T-cell (primary cell): ENCODE data around the gene CRY1. TPM values are rescaled to one million over a fixed set of nuclear protein-coding genes. Genes with fewer than 3 reads are reported as not detected.
A peak's percentile ranks its signal among the peaks of the same experiment; 100 is the strongest.

Source experiments
- ATAC-seq, 4 experiments: fragments of 200-7000 bp in 3 of 4; fragments of 150-1000 bp in 1 of 4; cut with Tn5 transposase; replicated peaks in 1 of 4; 1 replicate in 3 of 4; 2 replicates in 1 of 4; pipeline ENCODE4 v1.10.0; 2021; ENCODE audit warnings: moderate library complexity in 3 of 4, mild to moderate bottlenecking in 2 of 4, moderate number of reproducible peaks in 1 of 4
- CTCF ChIA-PET, 2 donors: fragments of 300-600 bp; sonication (Branson Sonifier 250); formaldehyde crosslinking; loops; one replicate each; lab custom pipeline; 2022; ENCODE audit warnings: antibody characterized with exemption in 2 of 2; lab: Charles Lee
- POLR2A ChIA-PET, 2 donors: fragments of 300-600 bp; sonication (Branson Sonifier 250); formaldehyde crosslinking; loops; one replicate each; lab custom pipeline; 2022; ENCODE audit warnings: antibody characterized with exemption in 2 of 2; lab: Charles Lee
- DNase-seq, 35 experiments: peaks; one replicate each; pipeline versions ENCODE4 v3.0.0 to v3.0.0-alpha.2; 2013 to 2023
- H3K27ac ChIP-seq: one replicate; pipeline ENCODE4 v1.5.1; 2013; ENCODE audit warnings: low read length
- H3K27me3 ChIP-seq, 2 experiments: replicated peaks in 1 of 2; 1 replicate in 1 of 2; 2 replicates in 1 of 2; pipeline versions ENCODE4 v1.6.1 to v1.7.0; 2013; ENCODE audit warnings: low read length in 1 of 2, mixed read lengths in 1 of 2; ENCODE audit not compliant: control insufficient read depth in 2 of 2, insufficient read depth in 2 of 2; ENCODE audit errors: extremely low read depth in 1 of 2
- H3K36me3 ChIP-seq, 2 donors: 1 replicate in 1 of 2; 2 replicates in 1 of 2; pipeline versions ENCODE4 v1.6.1 to v1.7.0; 2013; ENCODE audit warnings: low read length in 1 of 2; ENCODE audit not compliant: control insufficient read depth in 2 of 2, insufficient read depth in 1 of 2; ENCODE audit errors: extremely low read depth in 1 of 2
- H3K4me1 ChIP-seq, 2 experiments: 1 replicate in 1 of 2; 2 replicates in 1 of 2; pipeline versions ENCODE4 v1.6.1 to v1.7.0; 2013; ENCODE audit warnings: low read length in 2 of 2, mixed read lengths in 1 of 2; ENCODE audit not compliant: insufficient read depth in 2 of 2, control insufficient read depth in 1 of 2; ENCODE audit errors: extremely low read depth in 1 of 2
- H3K4me3 ChIP-seq, 2 donors: 1 replicate in 1 of 2; 2 replicates in 1 of 2; pipeline versions ENCODE4 v1.5.1 to v1.7.0; 2013; ENCODE audit warnings: mild to moderate bottlenecking in 2 of 2, low read length in 1 of 2, moderate library complexity in 1 of 2; ENCODE audit not compliant: control insufficient read depth in 1 of 2; ENCODE audit errors: extremely low read depth in 1 of 2
- H3K9me3 ChIP-seq: 2 replicates; pipeline ENCODE4 v1.7.0; 2013
- H3K27ac Mint-ChIP-seq, 2 donors: one replicate each; pipeline ENCODE4 v1.8.0; 2020 to 2021; ENCODE audit warnings: mild to moderate bottlenecking in 2 of 2, mixed read lengths in 2 of 2
- H3K27me3 Mint-ChIP-seq, 2 donors: one replicate each; pipeline ENCODE4 v1.8.0; 2021 to 2022; ENCODE audit warnings: mixed read lengths in 2 of 2
- H3K36me3 Mint-ChIP-seq: one replicate; pipeline ENCODE4 v1.8.0; 2021; ENCODE audit warnings: mixed read lengths
- H3K4me1 Mint-ChIP-seq, 3 donors: one replicate each; pipeline ENCODE4 v1.8.0; 2020 to 2022; ENCODE audit warnings: mixed read lengths in 3 of 3, mild to moderate bottlenecking in 1 of 3
- H3K4me3 Mint-ChIP-seq, 3 donors: one replicate each; pipeline ENCODE4 v1.8.0; 2020 to 2022; ENCODE audit warnings: mild to moderate bottlenecking in 3 of 3, mixed read lengths in 3 of 3, moderate library complexity in 3 of 3
- H3K9me3 Mint-ChIP-seq, 3 donors: one replicate each; pipeline ENCODE4 v1.8.0; 2020 to 2022; ENCODE audit warnings: mixed read lengths in 3 of 3
- WGBS: methylation state at CpG from one replicate; pipeline ENCODE4 v1.1.5; 2013; ENCODE audit warnings: missing lambda C conversion rate; ENCODE audit not compliant: insufficient coverage; 5-methylcytosine and 5-hydroxymethylcytosine counted together
- total RNA-seq, 35 experiments: library from RNA in 6 of 35; stranded (reverse) in 6 of 35; fragments of 120-200 nt in 1 of 35; gene quantifications; one replicate each; pipeline versions ENCODE4 v1.2.1 to v1.2.4 and lab custom pipeline; 2013 to 2026

Gene CRY1
- total RNA-seq, 5 donors from 2014 or later (not counting 1 experiment from before 2014, with no cell fraction given) = 31.4 to 58.1 (median 35.9) TPM

DNA sequence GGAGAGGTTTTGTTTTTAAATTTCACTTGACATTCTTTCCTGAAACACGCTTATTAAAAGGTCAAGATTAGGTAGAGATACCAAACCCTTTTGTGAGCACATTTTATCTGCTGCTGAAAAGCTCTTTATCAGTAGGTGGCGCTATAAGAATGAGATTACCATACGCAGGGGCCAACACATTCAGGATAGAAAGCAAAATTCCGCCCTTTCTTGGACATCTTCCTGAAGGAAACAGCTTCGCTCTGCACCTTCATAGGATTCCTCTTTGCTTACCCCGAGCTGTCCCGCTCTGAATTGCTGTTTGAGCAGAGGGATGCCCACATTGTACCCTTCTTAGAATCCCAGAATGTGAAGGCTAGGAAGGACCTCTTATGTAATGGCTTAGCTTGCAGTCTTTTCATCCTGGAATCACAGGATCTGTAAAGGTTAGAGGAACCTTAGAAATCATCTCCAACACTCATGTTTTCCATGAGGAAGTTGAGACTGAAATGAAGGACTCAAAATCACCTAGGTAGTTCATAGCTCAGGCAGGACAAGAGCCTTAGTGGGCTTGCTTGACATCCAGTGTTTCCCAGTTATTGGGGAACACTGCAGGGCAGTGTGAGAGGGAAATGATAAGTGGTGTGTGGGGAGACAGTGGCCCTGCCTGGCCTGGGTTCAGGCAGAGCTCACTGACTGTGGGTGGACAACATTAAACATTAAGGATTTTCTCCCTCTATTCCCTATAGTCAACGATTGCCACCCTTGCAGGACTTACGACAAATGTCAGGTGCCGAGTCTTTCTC is 38.7 kb upstream of the CRY1 start:
- H3K36me3 ChIP-seq = no peaks in the 10 kb centered on the region
- H3K27ac ChIP-seq = no peak overlapping the region
- Mint-ChIP-seq H3K27ac (no peak overlapping the region), H3K27me3 (no peaks in the 10 kb centered on the region), H3K9me3 (no peaks in the 10 kb centered on the region), H3K4me3 (no peak overlapping the region), H3K36me3 (no peaks in the 10 kb centered on the region), H3K4me1 (peaks cover 0 to 5% (median 4%) of the 10 kb centered on the region in 3 donors)
- ChIA-PET POLR2A (no interaction called here), CTCF (interaction anchor here (0.5 to 6.7 kb wide), 37 partner anchors 9 to 558 kb away, joined by 3 to 90 read pairs (median 4); partner anchors contain the start of gene CRY1 (in 1 of the 2))
- no peaks in the 10 kb centered on the region for H3K27me3 ChIP-seq
- peak in 2 of 4 experiments; percentile 26 to 30 for ATAC-seq
- WGBS = 6% methylated on average over 6 of the region's 10 CpGs
- no peaks in the 10 kb centered on the region for H3K9me3 ChIP-seq
- no peak overlapping the region for H3K4me3 ChIP-seq
- DNase-seq = peak in 9 of 35 experiments; percentile 0 to 70 (median 7)
- H3K4me1 ChIP-seq = peaks cover 0 to 4% of the 10 kb centered on the region in 2 experiments

DNA sequence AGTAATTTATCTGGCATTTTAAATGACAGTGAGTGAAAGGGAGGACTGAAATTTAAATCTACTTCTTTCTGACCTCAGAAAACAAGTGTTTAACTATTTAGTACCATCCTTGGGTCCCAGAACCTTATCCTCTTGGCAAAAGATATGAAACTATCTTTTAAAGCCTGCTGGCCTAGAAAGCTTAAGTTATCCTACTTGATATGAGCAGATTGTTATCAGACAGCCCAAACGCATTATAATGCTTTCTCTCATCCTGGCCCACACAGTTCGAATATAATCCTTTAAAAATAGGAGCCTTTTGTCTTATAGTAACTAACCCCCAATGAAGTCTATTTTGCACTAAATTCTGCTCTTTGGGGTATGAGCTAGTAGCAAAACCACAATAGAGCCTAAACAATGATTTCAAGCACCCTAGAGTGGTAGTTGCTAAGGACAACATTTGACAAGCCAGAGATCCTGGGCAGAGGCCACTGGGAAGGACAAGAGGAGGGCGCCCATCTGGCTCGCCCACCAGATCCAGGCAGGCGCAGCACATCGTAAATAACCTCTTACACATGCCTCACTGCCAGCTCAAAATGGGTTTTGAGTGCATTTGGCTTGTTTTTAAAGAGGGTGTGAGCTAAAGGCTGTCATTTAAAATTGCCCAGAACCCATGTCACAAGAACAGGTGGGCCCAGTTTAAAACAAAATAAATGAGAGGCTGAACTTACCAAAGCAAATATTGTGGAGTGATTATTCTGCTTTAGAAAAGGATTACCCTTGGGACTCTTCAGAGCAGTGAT is 37.7 kb upstream of the CRY1 start:
- ChIA-PET POLR2A (interaction anchor here (0.6 to 0.7 kb wide), 2 partner anchors 150 to 415 kb away, joined by 3 to 5 read pairs; no protein-coding TSS in a partner anchor), CTCF (interaction anchor here (0.6 to 6.7 kb wide), 33 partner anchors 8 to 486 kb away, joined by 3 to 90 read pairs (median 4); no protein-coding TSS in a partner anchor)
- Mint-ChIP-seq H3K4me1 (peaks cover 0 to 5% (median 4%) of the 10 kb centered on the region in 3 donors), H3K27me3 (no peaks in the 10 kb centered on the region), H3K36me3 (no peaks in the 10 kb centered on the region), H3K4me3 (no peak overlapping the region), H3K9me3 (no peaks in the 10 kb centered on the region), H3K27ac (no peak overlapping the region)
- peaks cover 0 to 4% of the 10 kb centered on the region in 2 experiments for H3K4me1 ChIP-seq
- H3K27me3 ChIP-seq = no peaks in the 10 kb centered on the region
- DNase-seq (no peak), ATAC-seq (no peak)
- no peak overlapping the region for H3K4me3 ChIP-seq
- H3K27ac ChIP-seq = no peak overlapping the region
- WGBS = no CpG with 5 or more reads among the region's 6 CpGs
- no peaks in the 10 kb centered on the region for H3K9me3 ChIP-seq
- no peaks in the 10 kb centered on the region for H3K36me3 ChIP-seq

DNA sequence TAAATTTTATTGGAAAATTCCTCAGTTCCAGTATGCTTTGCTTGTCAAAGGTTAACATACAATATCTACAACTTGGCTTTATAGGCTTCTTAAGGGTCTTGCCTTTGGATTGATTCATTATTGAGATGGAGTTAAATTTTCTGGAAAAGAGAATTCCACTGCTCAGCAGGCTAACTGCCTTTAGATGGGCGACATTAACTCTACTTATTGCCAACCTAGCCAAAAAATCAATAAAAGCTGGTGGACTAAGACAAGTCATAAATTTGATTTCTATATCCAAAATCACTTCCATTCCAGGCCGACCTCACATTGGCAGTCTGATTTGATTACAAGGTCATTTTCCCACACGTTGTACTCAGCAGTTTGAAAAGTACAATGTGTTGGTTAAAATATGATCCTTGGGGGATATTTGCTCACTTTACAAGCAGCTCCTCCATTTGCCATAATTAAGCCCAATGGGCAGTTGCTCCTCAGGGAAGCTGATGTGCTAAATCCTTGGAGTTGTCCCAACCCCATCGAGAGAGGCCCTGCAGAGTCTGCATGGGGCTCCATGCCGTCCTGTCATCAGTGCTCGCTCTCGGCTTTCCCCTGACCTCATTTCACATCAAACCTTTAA is 36.1 kb upstream of the CRY1 start:
- no peak for ATAC-seq
- DNase-seq = no peak
- H3K27ac Mint-ChIP-seq = no peak overlapping the region
- H3K4me3 Mint-ChIP-seq = no peak overlapping the region
- Histone ChIP-seq H3K27me3 (no peaks in the 10 kb centered on the region), H3K36me3 (no peaks in the 10 kb centered on the region), H3K27ac (no peak overlapping the region), H3K9me3 (no peaks in the 10 kb centered on the region), H3K4me3 (no peak overlapping the region), H3K4me1 (peaks cover 0 to under 1% of the 10 kb centered on the region in 2 experiments)
- H3K4me1 Mint-ChIP-seq = peaks cover 0 to 2% (median 0%) of the 10 kb centered on the region in 3 donors
- ChIA-PET CTCF (interaction anchor here (1.0 to 6.7 kb wide), 4 partner anchors 14 to 478 kb away, joined by 4 to 90 read pairs (median 8); no protein-coding TSS in a partner anchor), POLR2A (no interaction called here)
- no peaks in the 10 kb centered on the region for H3K36me3 Mint-ChIP-seq
- no peaks in the 10 kb centered on the region for H3K9me3 Mint-ChIP-seq
- H3K27me3 Mint-ChIP-seq = no peaks in the 10 kb centered on the region
- WGBS = 100% methylated on average over 1 of the region's 7 CpGs

DNA sequence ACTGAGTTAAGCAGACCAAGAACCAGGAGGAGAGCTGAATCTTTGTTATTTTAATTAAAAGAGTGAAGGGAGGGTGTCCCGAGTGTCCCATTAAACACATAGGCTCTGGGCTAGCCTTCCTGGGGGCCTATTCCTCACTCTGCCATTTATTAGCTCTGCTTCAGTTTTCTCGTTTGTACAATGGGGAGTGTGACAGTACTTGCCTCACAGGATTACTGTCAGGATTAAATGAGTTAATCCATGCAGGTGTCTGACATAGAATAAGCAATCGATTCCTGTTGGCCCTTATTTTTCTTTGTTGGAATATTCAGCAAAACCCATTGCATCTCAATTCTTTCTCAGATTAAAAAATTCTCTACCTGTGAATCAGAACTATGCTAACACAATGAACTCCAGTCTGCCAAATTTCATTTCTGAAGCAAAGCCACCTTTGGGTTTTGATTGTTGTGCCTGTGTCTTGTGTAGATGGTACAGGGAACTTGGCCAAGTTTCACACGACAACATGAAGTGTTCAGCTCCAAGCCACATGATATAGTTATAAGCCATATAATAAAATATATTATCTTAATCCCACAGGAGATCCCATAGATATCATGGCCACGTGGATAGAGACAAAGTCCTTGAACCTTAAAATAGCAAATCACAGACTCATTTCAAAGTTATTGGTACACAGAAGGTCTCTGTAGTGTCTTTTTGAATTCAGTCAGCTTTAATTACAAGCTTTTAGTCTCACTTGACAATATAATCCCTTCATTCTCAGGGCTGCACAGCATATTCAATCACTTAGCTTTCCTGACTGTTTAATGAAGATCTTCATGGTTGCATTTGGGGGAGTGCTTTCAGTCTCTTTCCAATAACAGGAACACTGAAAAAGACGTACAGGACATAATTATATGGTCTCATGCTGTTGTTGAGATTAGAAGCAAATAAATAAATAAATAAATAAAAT is 34.4 kb upstream of the CRY1 start:
- ChIA-PET CTCF (interaction anchor here (0.5 to 2.3 kb wide), 6 partner anchors 242 to 745 kb away, joined by 3 to 14 read pairs (median 4); no protein-coding TSS in a partner anchor), POLR2A (no interaction called here)
- H3K4me1 Mint-ChIP-seq = no peaks in the 10 kb centered on the region
- no peaks in the 10 kb centered on the region for H3K9me3 Mint-ChIP-seq
- H3K27ac Mint-ChIP-seq = no peak overlapping the region
- no peak for DNase-seq
- H3K4me3 Mint-ChIP-seq = no peak overlapping the region
- H3K27ac ChIP-seq = no peak overlapping the region
- no peaks in the 10 kb centered on the region for H3K4me1 ChIP-seq
- no peak overlapping the region for H3K4me3 ChIP-seq
- H3K9me3 ChIP-seq = no peaks in the 10 kb centered on the region
- no peak for ATAC-seq
- H3K36me3 Mint-ChIP-seq = no peaks in the 10 kb centered on the region
- no peaks in the 10 kb centered on the region for H3K36me3 ChIP-seq
- 80% methylated on average over 1 of the region's 6 CpGs for WGBS
- H3K27me3 Mint-ChIP-seq = peaks cover 4 to 6% of the 10 kb centered on the region in 2 donors
- no peaks in the 10 kb centered on the region for H3K27me3 ChIP-seq

DNA sequence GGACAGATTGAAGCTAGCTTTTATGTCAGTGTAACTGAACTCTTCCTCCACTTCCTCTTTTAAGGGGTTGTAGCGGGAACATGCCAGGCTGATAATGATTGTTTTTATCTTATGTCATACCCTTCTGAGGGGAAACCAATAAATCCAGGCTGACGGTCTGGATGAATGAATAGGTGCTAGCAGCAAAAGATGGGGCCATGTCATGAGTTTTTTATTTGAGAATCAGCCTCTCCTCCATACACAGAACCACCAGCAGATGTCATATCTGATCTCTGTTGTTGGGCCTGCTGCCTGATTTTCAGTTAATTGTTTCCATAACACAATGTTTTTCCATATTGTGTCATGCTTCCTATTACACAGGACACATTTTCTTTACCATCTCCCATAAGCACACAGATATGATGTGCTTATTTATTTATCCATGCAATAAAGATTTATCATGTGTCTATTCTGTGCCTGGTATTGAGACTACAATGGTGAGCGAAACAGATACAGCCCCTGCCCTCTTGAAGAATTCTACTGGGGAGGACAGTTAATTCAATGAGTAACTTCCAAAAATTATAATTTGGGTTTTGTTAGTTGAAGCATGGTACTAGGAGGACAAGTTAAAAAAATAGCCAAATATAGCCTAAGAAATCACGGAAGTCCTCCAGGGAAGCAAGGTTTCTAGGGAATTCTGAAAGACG is 33.6 kb upstream of the CRY1 start:
- no peaks in the 10 kb centered on the region for H3K9me3 Mint-ChIP-seq
- Histone ChIP-seq H3K4me1 (no peaks in the 10 kb centered on the region), H3K36me3 (no peaks in the 10 kb centered on the region), H3K4me3 (no peak overlapping the region), H3K9me3 (no peaks in the 10 kb centered on the region), H3K27ac (no peak overlapping the region), H3K27me3 (no peaks in the 10 kb centered on the region)
- DNase-seq = peak in 1 of 35 experiments; percentile 30
- WGBS = 81% methylated on average over 3 of the region's 5 CpGs
- H3K4me3 Mint-ChIP-seq = no peak overlapping the region
- H3K27ac Mint-ChIP-seq = no peak overlapping the region
- ATAC-seq = no peak
- no peaks in the 10 kb centered on the region for H3K4me1 Mint-ChIP-seq
- CTCF ChIA-PET = interaction anchor here (0.9 to 2.3 kb wide), 3 partner anchors 275 to 480 kb away, joined by 4 to 14 read pairs (median 4); no protein-coding TSS in a partner anchor
- H3K36me3 Mint-ChIP-seq = no peaks in the 10 kb centered on the region
- H3K27me3 Mint-ChIP-seq = peaks cover 11 to 15% of the 10 kb centered on the region in 2 donors
- POLR2A ChIA-PET = no interaction called here
